ENCODE data around the gene GALM.
"Not testable (repeated sequence)": the region's sequence is repeated elsewhere in the genome, so short reads cannot be mapped to it uniquely, and the experiment has no call there.

GALM gene

GRCh38 chr2:38665854-38666555, at the start of gene GALM:
Gene GALM, plus strand, starts transcription at chr2:38666114. Its CDS starts 48 bp downstream, at chr2:38666162.
- DNase-seq (ENCODE audit: low spot score), result peak; percentile 94

- no peak for DNase-seq (ENCODE audit: low spot score)
Observed at GRCh38 chr2:38617301-38617700, 48.6 kb upstream of the GALM start.

DNA sequence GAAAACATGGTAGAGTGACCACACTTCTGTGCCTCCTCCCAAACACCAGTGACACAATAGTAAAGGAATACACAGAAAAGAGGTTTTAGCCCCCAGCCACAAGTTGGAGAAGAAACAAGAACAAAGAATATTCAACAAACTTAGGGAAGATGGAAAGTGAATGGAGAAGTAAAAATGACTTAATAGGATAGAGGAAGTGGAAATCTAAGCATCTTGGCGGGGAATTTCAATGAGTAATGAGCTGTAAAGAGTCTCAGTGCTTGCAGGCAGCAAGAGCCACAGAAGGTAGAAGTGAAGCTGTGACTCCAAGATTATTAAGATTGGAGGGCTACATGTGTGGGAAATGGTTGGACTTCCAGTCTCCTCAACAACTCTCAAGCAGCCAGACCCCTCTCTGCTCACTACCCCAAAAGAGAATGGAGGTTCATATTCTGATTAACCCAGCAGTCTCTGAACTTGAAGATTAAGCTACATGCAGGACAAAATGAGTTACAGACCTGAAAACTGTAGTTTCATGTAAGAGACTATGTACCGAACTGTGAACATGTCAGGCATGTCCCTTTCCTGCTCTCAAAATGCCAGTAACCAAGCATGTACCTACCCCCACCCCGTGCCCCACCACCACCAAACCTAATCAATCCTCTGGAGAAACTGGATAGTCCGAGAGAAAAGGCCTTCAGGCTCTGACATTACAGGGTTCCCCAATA, 46.3 kb upstream of the GALM start:
- no peak for DNase-seq (ENCODE audit: low spot score)

DNA sequence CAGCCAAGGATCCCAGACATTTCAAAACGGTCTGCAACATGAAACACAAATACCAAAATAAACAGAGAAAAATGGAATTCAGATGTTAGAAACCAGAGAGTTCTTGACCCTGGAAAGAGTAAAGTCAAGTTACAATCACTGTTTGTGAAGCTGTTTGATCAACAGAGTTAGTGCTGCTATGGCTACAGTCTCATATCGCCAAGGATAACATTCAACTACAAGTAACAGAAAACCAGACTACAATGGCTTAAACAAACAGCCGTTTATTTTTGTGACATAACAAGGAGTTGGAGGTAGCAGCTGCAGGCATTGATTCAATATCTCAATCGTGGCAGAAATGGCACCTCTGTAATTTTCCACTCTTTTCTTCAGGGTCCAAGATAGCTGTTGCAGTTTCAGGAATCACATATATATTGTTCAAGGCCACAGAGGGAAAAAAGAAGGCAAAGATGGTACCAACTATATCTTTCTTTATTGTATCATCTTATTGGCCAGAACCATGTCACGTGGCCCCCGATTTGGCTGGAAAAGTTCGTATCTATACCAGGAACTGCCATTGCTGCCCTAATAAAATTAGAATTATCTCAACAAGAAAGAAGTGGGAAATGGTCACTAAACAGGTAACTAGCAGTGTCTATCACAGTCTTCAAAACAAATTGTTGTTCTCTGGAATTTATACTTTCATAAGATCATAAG, 45.5 kb upstream of the GALM start:
- DNase-seq (ENCODE audit: low spot score), result no peak

DNA sequence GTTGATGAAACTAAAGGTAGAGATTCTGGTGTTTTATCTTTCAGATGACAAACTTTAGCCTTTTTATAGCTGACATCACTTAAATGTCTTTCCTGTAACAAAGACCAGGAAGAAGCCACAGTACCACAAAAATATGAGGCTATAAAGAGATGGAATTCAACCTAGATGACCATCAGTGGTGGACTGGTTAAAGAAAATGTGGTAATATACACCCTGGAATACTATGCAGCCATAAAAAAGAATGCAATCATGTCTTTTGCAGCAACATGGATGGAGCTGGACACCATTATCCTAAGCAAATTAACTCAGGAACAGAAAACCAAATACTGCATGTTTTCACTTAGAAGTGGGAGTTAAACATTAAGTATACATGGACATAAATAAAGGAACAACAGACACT, 44.9 kb upstream of the GALM start:
- DNase-seq (ENCODE audit: low spot score), result no peak

DNA sequence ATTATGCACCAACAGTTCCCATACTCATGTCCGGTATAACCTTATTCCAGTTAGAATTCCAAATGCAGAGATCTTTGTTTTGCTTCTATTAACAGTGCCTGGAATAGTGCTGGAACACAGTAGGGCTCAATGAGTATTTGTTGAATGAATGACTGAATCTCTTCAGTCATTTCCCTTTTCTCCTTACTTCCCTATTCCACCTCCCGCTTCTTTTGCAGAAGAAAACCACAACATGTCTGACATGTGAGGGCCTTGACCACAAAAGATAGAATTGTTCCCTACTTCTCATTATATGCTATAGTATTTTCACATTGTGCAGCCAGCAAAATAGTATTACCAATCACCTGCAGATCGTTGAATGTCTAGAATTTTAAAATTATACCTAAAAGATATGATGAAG, 43.7 kb upstream of the GALM start:
- DNase-seq (ENCODE audit: low spot score), result no peak

- DNase-seq (ENCODE audit: low spot score), result no peak
Observed at GRCh38 chr2:38626326-38627035, 39.4 kb upstream of the GALM start.

DNA sequence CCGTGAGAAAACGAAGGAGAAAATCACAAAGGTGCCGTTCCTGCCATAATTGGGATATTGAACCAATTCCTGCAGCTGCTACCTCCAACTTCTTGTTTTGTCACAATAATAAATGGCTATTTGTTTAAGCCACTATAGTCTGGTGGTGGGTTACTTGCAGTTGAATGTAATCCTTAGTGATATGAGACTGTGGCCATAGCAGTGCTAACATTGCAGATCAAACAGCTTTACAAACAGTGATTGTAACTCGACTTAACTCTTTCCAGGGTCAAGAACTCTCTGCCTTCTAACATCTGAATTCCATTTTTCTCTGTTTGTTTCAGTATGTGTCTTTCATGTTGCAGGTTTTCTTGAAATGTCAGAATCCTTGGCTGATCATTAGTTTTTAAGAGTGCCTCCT, 38.5 kb upstream of the GALM start:
- no peak for DNase-seq (ENCODE audit: low spot score)

GRCh38 chr2:38629684-38630083, 36.2 kb upstream of the GALM start:
- no peak for DNase-seq (ENCODE audit: low spot score)

DNA sequence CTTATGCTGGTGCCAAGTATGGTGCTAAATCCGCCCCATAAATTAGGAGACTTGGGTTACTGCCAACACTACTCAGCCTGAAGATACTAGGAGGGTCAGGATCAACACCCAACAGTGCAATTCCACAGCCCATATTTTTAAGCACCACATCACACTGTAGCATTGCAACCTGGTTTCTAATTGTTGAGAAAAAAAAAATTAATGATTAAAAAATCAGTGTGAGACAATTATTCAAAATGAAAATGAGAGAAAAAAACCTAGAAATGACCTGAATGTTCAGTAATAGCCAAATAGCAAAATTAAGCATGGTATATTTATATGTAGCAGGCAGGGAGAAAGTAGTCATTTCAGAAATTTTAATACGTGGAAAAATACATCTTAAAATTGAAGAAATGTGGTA, 33.9 kb upstream of the GALM start:
- no peak for DNase-seq (ENCODE audit: low spot score)

- DNase-seq (ENCODE audit: low spot score), result no peak
Observed at GRCh38 chr2:38632980-38633379, 32.9 kb upstream of the GALM start.

DNA sequence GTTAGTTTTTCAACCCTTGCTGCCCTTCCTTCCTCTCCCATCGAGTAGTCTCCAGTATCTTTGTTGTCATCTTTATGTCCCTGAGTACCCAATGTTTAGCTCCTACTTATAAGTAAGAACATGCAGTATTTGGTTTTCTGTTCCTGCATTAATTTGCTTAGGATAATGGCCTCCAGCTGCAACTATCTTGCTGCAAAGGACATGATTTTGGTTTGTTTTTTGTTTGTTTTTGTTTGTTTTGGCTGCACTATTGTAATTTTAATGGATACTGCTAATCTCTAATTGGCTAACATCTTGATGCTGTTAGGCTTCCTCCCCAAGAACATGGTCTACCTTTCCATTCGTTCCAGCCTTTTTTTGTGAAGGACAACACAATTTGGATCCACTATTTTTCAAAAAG, 32.0 kb upstream of the GALM start:
- no peak for DNase-seq (ENCODE audit: low spot score)

- no peak for DNase-seq (ENCODE audit: low spot score)
Observed at GRCh38 chr2:38634684-38635083, 31.2 kb upstream of the GALM start.

GRCh38 chr2:38635139-38635538, 30.8 kb upstream of the GALM start:
- no peak for DNase-seq (ENCODE audit: low spot score)

DNA sequence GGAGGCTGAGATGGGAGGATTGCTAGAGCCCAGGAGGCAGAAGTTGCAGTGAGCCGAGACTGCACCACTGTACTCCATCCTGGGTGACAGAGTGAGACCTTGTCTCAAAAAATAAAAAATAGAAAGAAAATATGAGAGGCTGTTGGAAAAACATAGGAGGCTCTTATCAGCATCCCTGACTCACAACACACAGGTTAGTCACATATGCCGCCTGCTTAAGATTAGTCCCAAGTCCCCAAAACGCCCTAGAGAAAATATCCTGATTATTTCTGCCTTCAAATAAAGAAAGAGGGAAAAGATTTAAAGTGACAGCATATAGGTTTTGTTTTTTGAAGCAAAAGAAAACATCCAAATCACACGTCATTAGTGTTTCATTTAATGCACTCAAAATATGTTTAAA, 29.8 kb upstream of the GALM start:
- DNase-seq (ENCODE audit: low spot score), result no peak

DNA sequence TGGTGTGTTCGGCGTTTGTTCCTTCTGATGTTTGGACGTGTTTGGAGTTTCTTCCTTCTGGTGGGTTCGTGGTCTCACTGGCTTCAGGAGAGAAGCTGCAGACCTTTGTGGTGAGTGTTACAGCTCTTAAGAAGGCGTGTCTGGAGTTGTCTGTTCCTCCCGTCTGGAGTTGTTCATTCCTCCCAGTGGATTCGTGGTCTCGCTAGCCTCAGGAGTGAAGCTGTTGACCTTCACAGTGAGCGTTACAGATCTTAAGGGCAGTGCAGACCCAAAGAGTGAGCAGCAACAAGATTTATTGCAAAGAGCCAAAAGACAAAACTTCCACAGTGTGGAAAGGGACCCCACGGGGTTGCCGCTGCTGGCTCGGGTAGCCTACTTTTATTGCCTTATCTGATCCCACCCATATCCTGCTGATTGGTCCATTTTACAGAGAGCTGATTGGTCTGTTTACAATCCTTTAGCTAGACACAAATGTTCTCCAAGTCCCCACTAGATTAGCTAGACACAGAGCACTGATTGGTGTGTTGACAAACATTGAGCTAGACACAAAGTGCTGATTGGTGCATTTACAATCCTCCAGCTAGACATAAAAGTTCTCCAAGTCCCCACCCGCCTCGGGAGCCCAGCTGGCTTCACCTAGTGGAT, 23.4 kb upstream of the GALM start:
- not testable (repeated sequence) for DNase-seq (ENCODE audit: low spot score)

DNA sequence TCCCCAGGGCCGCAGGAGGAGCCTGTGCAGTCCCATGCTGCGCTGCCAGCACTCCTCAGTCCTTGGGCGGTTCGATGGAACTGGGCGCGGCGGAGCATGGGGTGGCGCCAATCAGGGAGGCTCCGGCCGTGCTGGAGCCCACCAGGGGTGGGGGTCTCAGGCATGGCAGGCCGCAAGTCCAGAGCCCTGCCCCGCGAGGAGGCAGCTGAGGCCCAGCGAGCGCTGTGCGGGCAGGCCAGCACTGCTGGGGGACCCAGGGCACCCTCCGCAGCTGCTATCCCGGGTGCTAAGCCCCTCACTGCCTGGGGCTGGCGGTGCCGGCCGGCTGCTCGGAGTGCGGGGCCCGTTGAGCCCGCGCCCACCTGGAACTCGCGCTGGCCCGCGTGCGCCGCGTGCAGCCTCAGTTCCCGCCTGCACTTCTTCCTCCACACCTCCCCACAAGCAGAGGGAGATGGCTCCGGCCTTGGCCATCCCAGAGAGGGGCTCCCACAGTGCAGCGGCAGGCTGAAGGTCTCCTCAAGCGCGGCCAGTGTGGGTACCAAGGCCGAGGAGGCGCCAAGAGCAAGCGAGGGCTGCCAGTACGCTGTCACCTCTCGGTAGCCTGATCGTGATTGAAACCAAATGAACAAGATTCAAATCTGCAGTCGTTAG, 22.8 kb upstream of the GALM start:
- DNase-seq (ENCODE audit: low spot score), result no peak

GRCh38 chr2:38643683-38644511, 22.0 kb upstream of the GALM start:
- not testable (repeated sequence) for DNase-seq (ENCODE audit: low spot score)

- no peak for DNase-seq (ENCODE audit: low spot score)
Observed at GRCh38 chr2:38648107-38648761, 17.7 kb upstream of the GALM start.

- no peak for DNase-seq (ENCODE audit: low spot score)
Observed at GRCh38 chr2:38649176-38649728, 16.7 kb upstream of the GALM start.
